AG08395 (cell line): ENCODE results near the gene NNT.
"Not testable (repeated sequence)": the region's sequence is repeated elsewhere in the genome, so short reads cannot be mapped to it uniquely, and the experiment has no call there.

Experiments used
- DNase-seq: peaks from one replicate; pipeline ENCODE4 v3.0.0; 2012; ENCODE audit warnings: mixed read lengths, low spot score

NNT gene

GRCh38 chr5:43583724-43584123 is 19.3 kb upstream of the NNT start:
- DNase-seq, result no peak

GRCh38 chr5:43584166-43584699 is 18.7 kb upstream of the NNT start:
- no peak for DNase-seq

- DNase-seq, result no peak
These were observed 14.1 kb upstream of the NNT start for GRCh38 chr5:43588842-43589241.

- DNase-seq, result no peak
These were observed 13.7 kb upstream of the NNT start for GRCh38 chr5:43589310-43589709.

GRCh38 chr5:43590700-43591099 is 12.3 kb upstream of the NNT start:
- DNase-seq, result no peak

- no peak for DNase-seq
These were observed 10.6 kb upstream of the NNT start for GRCh38 chr5:43592363-43592762.

- not testable (repeated sequence) for DNase-seq
These were observed 4.1 kb upstream of the NNT start for GRCh38 chr5:43598927-43599326.

GRCh38 chr5:43601454-43602260 is 1.3 kb upstream of the NNT start:
- DNase-seq, result peak; percentile 29

- DNase-seq, result peak; percentile 72
These were observed 601 bp downstream of the NNT start for GRCh38 chr5:43603344-43604217.

GRCh38 chr5:43604699-43605098 is 1.7 kb downstream of the NNT start:
- no peak for DNase-seq

- DNase-seq, result no peak
These were observed 3.4 kb downstream of the NNT start for GRCh38 chr5:43606351-43606750.

- DNase-seq, result no peak
These were observed 5.4 kb downstream of the NNT start for GRCh38 chr5:43608406-43608805.

GRCh38 chr5:43609752-43610151 is 6.8 kb downstream of the NNT start:
- no peak for DNase-seq

- no peak for DNase-seq
These were observed 10.4 kb downstream of the NNT start for GRCh38 chr5:43613370-43613769.

GRCh38 chr5:43615445-43616184 is 12.6 kb downstream of the NNT start:
- no peak for DNase-seq

GRCh38 chr5:43616535-43616934 is 13.6 kb downstream of the NNT start:
- peak; percentile 21 for DNase-seq

- DNase-seq, result no peak
These were observed 16.4 kb downstream of the NNT start for GRCh38 chr5:43619380-43619779.

GRCh38 chr5:43619911-43620310 is 16.9 kb downstream of the NNT start:
- DNase-seq, result no peak

GRCh38 chr5:43620944-43621505 is 18.0 kb downstream of the NNT start:
- DNase-seq, result no peak

GRCh38 chr5:43622074-43622473 is 19.1 kb downstream of the NNT start:
- no peak for DNase-seq

- no peak for DNase-seq
These were observed 20.2 kb downstream of the NNT start for GRCh38 chr5:43623048-43623680.
